Hepatocyte (in vitro differentiated cells): Measurements from ENCODE around the gene SPINDOC. TPM values are rescaled to one million over a fixed set of nuclear protein-coding genes. Genes with fewer than 3 reads are reported as not detected.

ENCODE experiments used
- DNase-seq: peaks from one replicate; pipeline ENCODE4 v3.0.0-alpha.2; 2016; ENCODE audit warnings: low spot score
- H2AFZ ChIP-seq: fragments of 200-600 bp; sonication (generic); 2 replicates; pipeline ENCODE4 v1.6.0; 2016; ENCODE audit warnings: antibody characterized with exemption, mild to moderate bottlenecking
- H3K27ac ChIP-seq: fragments of 200-600 bp; sonication (generic); 2 replicates; pipeline ENCODE4 v1.5.1; 2016; ENCODE audit warnings: mild to moderate bottlenecking
- H3K27me3 ChIP-seq: fragments of 200-600 bp; sonication (generic); 2 replicates; pipeline ENCODE4 v1.6.1; 2016
- H3K36me3 ChIP-seq: fragments of 200-600 bp; sonication (generic); replicated peaks from 2 replicates; pipeline ENCODE4 v1.5.1; 2016; ENCODE audit warnings: low read depth; ENCODE audit not compliant: insufficient read depth
- H3K4me1 ChIP-seq: fragments of 200-600 bp; sonication (generic); 2 replicates; pipeline ENCODE4 v1.5.1; 2016; ENCODE audit warnings: mild to moderate bottlenecking, moderate library complexity; ENCODE audit not compliant: insufficient read depth
- H3K4me2 ChIP-seq: fragments of 200-600 bp; sonication (generic); 2 replicates; pipeline ENCODE4 v1.6.0; 2016
- H3K4me3 ChIP-seq: fragments of 200-600 bp; sonication (generic); 2 replicates; pipeline ENCODE4 v1.5.1; 2016; ENCODE audit warnings: mild to moderate bottlenecking
- H3K79me2 ChIP-seq: fragments of 200-600 bp; sonication (generic); 2 replicates; pipeline ENCODE4 v1.6.0; 2017; ENCODE audit warnings: mild to moderate bottlenecking
- H3K9me2 ChIP-seq: fragments of 200-600 bp; sonication (generic); replicated peaks from 2 replicates; pipeline ENCODE4 v1.6.0; 2017; ENCODE audit warnings: mild to moderate bottlenecking; ENCODE audit not compliant: insufficient read depth
- H3K9me3 ChIP-seq: fragments of 200-600 bp; sonication (generic); 2 replicates; pipeline ENCODE4 v1.5.1; 2016; ENCODE audit warnings: low read depth, mild to moderate bottlenecking
- H4K20me1 ChIP-seq: fragments of 200-600 bp; sonication (generic); 2 replicates; pipeline ENCODE4 v1.6.0; 2016; ENCODE audit warnings: mild to moderate bottlenecking; ENCODE audit not compliant: insufficient read depth, poor library complexity, severe bottlenecking
- CTCF ChIP-seq: fragments of 200-600 bp; sonication (generic); IDR thresholded peaks from 2 replicates; pipeline ENCODE4 v1.5.1; 2016; ENCODE audit warnings: antibody characterized with exemption, mild to moderate bottlenecking; ENCODE audit not compliant: poor library complexity
- EZH2 ChIP-seq: fragments of 200-600 bp; sonication (generic); IDR thresholded peaks from 2 replicates; pipeline ENCODE4 v1.6.1; 2016; ENCODE audit warnings: antibody characterized with exemption, mild to moderate bottlenecking, borderline replicate concordance
- EZH2phosphoT487 ChIP-seq: fragments of 200-600 bp; sonication (generic); IDR thresholded peaks from one replicate; pipeline ENCODE4 v1.6.1; 2018; ENCODE audit warnings: antibody characterized with exemption, mild to moderate bottlenecking, low read depth, moderate library complexity; ENCODE audit not compliant: unreplicated experiment, severe bottlenecking
- WGBS: methylation state at CpG from one replicate; pipeline ENCODE4 v1.1.6; 2016; ENCODE audit warnings: low lambda C conversion rate; ENCODE audit errors: missing lambda C conversion rate; 5-methylcytosine and 5-hydroxymethylcytosine counted together
- polyA plus RNA-seq: library from polyadenylated mRNA; unstranded; fragments of >200 nt; fragmentation: Nextera tagmentation; extraction: Ambion mirVana; gene quantifications from 2 replicates; pipeline ENCODE4 v1.2.1, GENCODE V29; 2016
- total RNA-seq: library from RNA; depleted of rRNA; stranded (reverse); fragments of >200 nt; gene quantifications from 2 replicates; pipeline ENCODE4 v1.2.3, GENCODE V29; 2014

SPINDOC gene
- total and polyA plus RNA-seq, 2 experiments from 2014 or later = 9.9 to 24.0 TPM

- no peak overlapping the region for H3K4me3 ChIP-seq
- no peaks in the 10 kb centered on the region for H3K36me3 ChIP-seq
- H3K4me1 ChIP-seq = peaks cover 53% of the 10 kb centered on the region
- TF ChIP-seq EZH2phosphoT487 = no peak
- no peak for TF ChIP-seq EZH2
- no peak for TF ChIP-seq CTCF
- peak overlapping the region; percentile 37 for H3K27ac ChIP-seq
- peak overlapping the region; percentile 60 for H3K4me2 ChIP-seq
- no peak overlapping the region for H2AFZ ChIP-seq
- no peaks in the 10 kb centered on the region for H3K9me3 ChIP-seq
- H3K9me2 ChIP-seq = no peaks in the 10 kb centered on the region
- H3K79me2 ChIP-seq = peaks cover 84% of the 10 kb centered on the region
- 96% methylated on average over 8 of the region's 8 CpGs for WGBS
- DNase-seq = no peak
- no peaks in the 10 kb centered on the region for H3K27me3 ChIP-seq
- peaks cover 67% of the 10 kb centered on the region for H4K20me1 ChIP-seq
These were observed 56.4 kb downstream of the SPINDOC start for GRCh38 chr11:63869683-63870082.

- peaks cover 84% of the 10 kb centered on the region for H3K79me2 ChIP-seq
- no peak for TF ChIP-seq CTCF
- TF ChIP-seq EZH2 = no peak
- TF ChIP-seq EZH2phosphoT487 = no peak
These were observed 57.3 kb downstream of the SPINDOC start for GRCh38 chr11:63870351-63871140.

GRCh38 chr11:63871962-63872799 is 58.9 kb downstream of the SPINDOC start:
- peak overlapping the region; percentile 63 for H3K4me2 ChIP-seq
- peaks cover 85% of the 10 kb centered on the region for H3K79me2 ChIP-seq
- peaks cover 47% of the 10 kb centered on the region for H3K4me1 ChIP-seq

More at GRCh38 chr11:63870351-63871140, 57.3 kb downstream of the SPINDOC start:
- H3K4me3 ChIP-seq = no peak overlapping the region
- no peaks in the 10 kb centered on the region for H3K9me3 ChIP-seq
- H4K20me1 ChIP-seq = peaks cover 72% of the 10 kb centered on the region
- H2AFZ ChIP-seq = no peak overlapping the region
- H3K27ac ChIP-seq = peak overlapping the region; percentile 37
- WGBS = 83% methylated on average over 14 of the region's 14 CpGs
- peaks cover 55% of the 10 kb centered on the region for H3K4me1 ChIP-seq
- DNase-seq = no peak
- no peaks in the 10 kb centered on the region for H3K9me2 ChIP-seq
- no peaks in the 10 kb centered on the region for H3K36me3 ChIP-seq
- no peak overlapping the region for H3K4me2 ChIP-seq
- H3K27me3 ChIP-seq = no peaks in the 10 kb centered on the region

More at GRCh38 chr11:63871962-63872799, 58.9 kb downstream of the SPINDOC start:
- Histone ChIP-seq H3K27ac (peak overlapping the region; percentile 56), H2AFZ (no peak overlapping the region), H3K4me3 (no peak overlapping the region), H3K36me3 (no peaks in the 10 kb centered on the region), H3K9me2 (no peaks in the 10 kb centered on the region), H4K20me1 (peaks cover 77% of the 10 kb centered on the region), H3K9me3 (no peaks in the 10 kb centered on the region), H3K27me3 (no peaks in the 10 kb centered on the region)
- DNase-seq = peak; percentile 89
- TF ChIP-seq EZH2phosphoT487 (no peak), CTCF (peak; percentile 60), EZH2 (no peak)
- 20% methylated on average over 9 of the region's 11 CpGs for WGBS
